Kidney tubule cell (primary cell): ENCODE data around the gene TRAPPC2B.

ENCODE experiments used
- DNase-seq: peaks from one replicate; pipeline ENCODE4 v3.0.0-alpha.2; 2018; ENCODE audit warnings: low spot score

Gene TRAPPC2B

GRCh38 chr19:57362997-57363687, at the start of gene TRAPPC2B, which contains the start of gene ZNF547:
TSS of gene TRAPPC2B (plus strand) at chr19:57363551. CDS start at chr19:57364834, 1,283 bp downstream.
TSS of gene ZNF547 (plus strand) at chr19:57363551. CDS start at chr19:57368556, 5,005 bp downstream.
- DNase-seq: peak; percentile 99

DNA sequence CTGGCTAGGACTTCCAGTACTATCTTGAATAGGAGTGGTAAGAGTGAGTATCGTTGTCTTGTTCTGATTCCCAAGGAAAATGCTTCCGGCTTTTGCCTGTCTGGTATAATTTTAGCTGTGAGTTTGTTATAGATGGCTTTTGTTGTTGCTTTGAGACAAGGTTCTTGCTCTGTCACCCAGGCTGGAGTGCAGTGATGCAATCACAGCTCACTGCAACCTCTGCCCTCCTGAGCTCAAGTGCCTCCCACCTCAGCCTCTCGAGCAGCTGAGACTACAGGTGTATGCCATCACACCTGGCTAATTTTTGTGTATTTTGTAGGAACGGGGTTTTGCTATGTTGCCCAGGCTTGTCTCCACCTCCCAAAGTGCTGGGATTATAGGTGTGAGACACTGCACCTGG, 49.2 kb upstream of the TRAPPC2B start:
- DNase-seq: no peak

GRCh38 chr19:57317503-57317902, 45.8 kb upstream of the TRAPPC2B start:
- no peak for DNase-seq

GRCh38 chr19:57319869-57320179, 43.5 kb upstream of the TRAPPC2B start:
- no peak for DNase-seq

DNA sequence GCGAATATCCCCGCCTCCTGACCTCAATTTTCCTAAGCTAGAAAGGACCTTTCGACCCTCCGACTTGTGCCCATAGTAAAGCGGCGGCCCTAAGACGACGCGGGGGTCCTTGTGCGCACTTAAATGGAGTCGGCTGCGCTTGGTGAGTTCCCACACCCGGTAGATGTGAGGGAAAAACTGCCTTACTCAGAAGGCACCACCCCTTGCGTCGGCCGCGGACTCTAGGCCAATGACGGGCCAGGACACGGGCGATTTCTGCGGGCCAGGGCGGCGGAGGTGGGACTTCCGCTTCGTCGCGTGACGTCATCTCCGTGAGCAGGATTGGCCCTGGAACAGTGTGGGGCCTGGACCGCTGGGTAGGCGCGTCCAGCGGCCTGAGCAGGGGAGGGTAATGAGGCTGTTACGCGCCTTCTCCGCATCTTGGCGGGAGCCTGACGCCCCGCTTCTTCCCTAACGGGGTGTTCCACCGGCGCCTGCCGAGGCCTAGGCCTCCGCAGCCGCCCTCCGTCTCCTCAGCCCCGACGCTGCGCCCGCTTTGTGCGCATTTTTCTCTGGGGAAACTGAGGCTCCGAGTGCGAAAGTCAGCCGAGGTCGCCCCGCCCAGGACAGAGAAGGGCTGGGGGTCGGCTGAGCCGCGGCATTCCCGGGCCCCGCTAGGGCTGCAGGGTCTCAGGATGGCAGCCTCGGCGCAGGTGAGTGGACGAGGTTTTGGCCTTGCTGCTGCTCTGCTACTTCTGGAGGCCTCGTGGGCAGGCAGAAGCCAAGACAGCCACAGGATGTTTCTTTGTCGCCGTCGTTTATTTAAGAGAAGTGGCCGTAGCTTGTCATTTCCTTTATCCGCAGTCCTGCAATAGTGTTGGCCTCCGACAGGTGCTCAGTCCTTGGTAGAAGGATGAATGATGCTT, 42.9 kb upstream of the TRAPPC2B start, which contains the start of gene ZNF543:
ZNF543 (plus strand) TSS at position 293 of the 905 bp plus-strand sequence; CDS start at position 675, 382 bp downstream.
- DNase-seq: peak; percentile 97

GRCh38 chr19:57321116-57321515, 42.2 kb upstream of the TRAPPC2B start:
- DNase-seq: no peak

- DNase-seq: no peak
Observed at GRCh38 chr19:57321751-57322150, 41.6 kb upstream of the TRAPPC2B start.

GRCh38 chr19:57324992-57325391, 38.4 kb upstream of the TRAPPC2B start:
- DNase-seq: no peak

- DNase-seq: no peak
Observed at GRCh38 chr19:57327993-57328392, 35.4 kb upstream of the TRAPPC2B start.

GRCh38 chr19:57334191-57334590, 29.2 kb upstream of the TRAPPC2B start:
- DNase-seq: no peak

DNA sequence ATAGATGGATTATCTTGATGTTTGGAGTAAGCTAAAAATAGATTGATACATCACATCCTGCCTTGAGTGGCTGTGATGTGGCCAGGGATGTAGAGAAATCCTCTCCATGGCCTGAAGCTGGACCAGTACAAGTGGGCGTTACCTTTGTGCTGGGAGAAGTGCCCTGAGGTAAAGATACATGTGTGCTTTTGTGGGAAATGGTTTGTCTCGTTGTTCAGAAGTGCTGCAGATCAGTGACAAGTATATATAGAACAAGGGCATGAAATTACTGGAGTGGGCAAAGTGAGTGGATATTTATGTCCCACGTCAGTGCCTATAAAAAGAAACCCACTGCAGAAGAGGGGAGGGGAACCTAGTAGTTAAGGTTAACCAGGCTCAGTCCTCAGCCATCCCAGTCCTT, 24.5 kb upstream of the TRAPPC2B start:
- no peak for DNase-seq

DNA sequence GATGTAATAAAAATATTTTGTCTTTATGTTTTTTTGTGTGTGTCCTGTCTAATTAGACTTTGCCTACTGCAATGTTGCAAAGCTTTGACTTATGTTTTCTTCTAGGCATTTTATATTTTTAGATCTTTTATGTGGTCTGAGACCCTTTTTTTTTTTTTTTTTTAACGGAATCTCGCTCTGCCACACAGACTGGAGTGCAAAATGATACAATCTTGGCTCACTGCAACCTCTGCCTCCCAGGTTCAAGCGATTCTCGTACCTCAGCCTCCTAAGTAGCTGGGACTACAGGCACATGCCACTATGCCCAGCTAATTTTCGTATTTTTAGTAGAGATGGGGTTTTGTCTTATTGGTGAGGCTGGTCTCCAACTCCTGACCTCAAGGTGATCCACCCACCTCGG, 20.8 kb upstream of the TRAPPC2B start:
- no peak for DNase-seq

- no peak for DNase-seq
Observed at GRCh38 chr19:57348136-57348535, 15.2 kb upstream of the TRAPPC2B start.

DNA sequence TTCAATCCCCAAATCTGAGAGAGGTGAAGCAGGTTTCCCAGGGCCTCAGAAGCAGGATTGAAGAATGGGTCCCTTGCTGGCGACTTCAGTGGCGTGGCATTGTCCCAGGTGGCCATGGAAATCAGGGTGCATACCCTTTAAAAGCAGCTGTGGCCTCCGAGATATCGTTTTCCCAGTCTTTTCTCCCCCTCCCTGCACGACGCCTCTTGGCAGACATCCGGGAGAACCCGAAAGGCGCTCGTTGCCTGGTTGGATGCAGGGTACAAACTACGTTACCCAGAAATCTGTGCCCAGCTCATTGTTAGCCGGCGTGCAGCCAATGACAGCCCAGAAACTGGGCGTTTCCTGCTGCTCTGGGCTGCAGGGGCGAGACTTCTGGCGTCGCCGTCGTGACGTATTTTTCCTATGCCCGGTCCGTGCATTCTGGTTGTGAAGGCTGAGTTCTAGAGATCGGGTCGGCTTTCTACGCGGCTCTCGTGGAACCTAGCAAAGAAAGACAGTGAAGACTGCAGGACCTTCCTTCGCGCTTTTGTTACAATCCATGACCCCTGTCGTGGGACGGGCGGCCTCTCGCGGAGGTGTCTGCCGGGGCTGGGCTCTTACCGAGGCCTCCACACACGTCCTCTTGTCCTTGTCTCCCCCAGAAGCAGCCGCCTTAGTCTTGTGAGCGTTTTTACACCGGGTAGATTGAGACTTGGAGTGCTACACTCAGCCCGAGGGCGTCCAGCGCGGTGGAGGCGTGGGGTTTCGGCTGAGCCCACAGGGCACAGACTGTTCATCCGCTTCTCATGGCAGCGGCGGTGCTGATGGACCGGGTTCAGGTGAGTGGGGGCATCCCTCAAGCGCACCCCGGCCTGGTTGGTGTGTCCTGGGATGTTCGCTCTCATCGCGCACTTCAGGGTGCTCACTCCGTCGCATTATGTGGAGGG, 12.2 kb upstream of the TRAPPC2B start, which contains the start of gene ZNF304:
ZNF304 (plus strand) TSS at position 395 of the 929 bp plus-strand sequence; CDS start at position 789, 394 bp downstream.
- peak; percentile 94 for DNase-seq

GRCh38 chr19:57351867-57352266, 11.5 kb upstream of the TRAPPC2B start:
- peak; percentile 9 for DNase-seq

- no peak for DNase-seq
Observed at GRCh38 chr19:57355916-57356315, 7.4 kb upstream of the TRAPPC2B start.

- DNase-seq: no peak
Observed at GRCh38 chr19:57357406-57357805, 5.9 kb upstream of the TRAPPC2B start.

DNA sequence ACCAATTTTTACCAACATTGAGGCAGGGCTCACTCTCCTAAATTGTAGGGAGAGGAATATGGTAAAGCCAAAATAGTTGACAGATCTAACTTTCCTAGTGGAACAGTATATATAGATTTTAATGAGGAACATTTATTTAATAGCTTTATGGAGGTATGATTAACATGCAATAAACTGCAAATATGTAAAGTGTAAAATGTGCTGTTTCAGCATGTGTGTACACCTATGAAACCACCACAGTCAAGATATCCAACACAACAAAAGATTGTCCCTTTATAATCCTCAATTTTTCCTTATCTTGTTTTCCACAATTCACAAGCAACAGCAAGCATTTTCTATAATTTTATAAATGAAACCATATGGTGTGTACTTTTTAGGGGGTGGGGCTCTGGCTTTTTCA, 4.1 kb upstream of the TRAPPC2B start:
- no peak for DNase-seq

DNA sequence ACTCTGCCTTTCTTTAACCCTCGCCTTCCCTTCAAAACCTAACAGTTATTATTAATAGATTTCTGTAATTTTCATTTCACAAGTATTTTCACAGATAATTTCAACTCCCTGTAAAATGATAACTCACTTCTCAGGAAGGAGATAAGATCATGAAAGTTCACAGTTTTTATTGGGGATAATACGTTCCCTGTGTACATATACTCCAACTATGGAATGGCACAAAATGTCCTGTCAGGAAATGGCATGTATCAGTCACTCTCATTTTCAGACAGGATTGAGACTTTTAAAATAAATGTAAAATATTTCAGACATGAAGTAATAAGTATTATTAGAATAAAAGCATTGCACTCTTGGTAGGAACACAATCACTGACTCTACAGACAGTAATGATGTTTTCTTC, 932 bp upstream of the TRAPPC2B start:
- no peak for DNase-seq

GRCh38 chr19:57363688-57364181, 384 bp downstream of the TRAPPC2B start:
- DNase-seq: peak; percentile 11

- DNase-seq: no peak
Observed at GRCh38 chr19:57366776-57367175, 3.4 kb downstream of the TRAPPC2B start.

- DNase-seq: no peak
Observed at GRCh38 chr19:57374179-57374578, 10.8 kb downstream of the TRAPPC2B start.
